Amniotic stem cell (primary cell): Measurements from ENCODE around the gene OAS3.
"Not testable (repeated sequence)": the region's sequence is repeated elsewhere in the genome, so short reads cannot be mapped to it uniquely, and the experiment has no call there.

Source experiments
- DNase-seq: peaks from one replicate; lab custom pipeline; 2025; lab: John Stamatoyannopoulos, UW

OAS3 gene

GRCh38 chr12:112927475-112927874 is 10.8 kb upstream of the OAS3 start:
- DNase-seq: no peak

GRCh38 chr12:112927925-112928324 is 10.3 kb upstream of the OAS3 start:
- no peak for DNase-seq

- no peak for DNase-seq
Measured at GRCh38 chr12:112928978-112929377, 9.3 kb upstream of the OAS3 start.

- no peak for DNase-seq
Measured at GRCh38 chr12:112929715-112930114, 8.6 kb upstream of the OAS3 start.

- DNase-seq: no peak
Measured at GRCh38 chr12:112930350-112930749, 7.9 kb upstream of the OAS3 start.

- no peak for DNase-seq
Measured at GRCh38 chr12:112932485-112933128, 5.7 kb upstream of the OAS3 start.

- DNase-seq: no peak
Measured at GRCh38 chr12:112933129-112933505, 5.2 kb upstream of the OAS3 start.

GRCh38 chr12:112936264-112936663 is 2.0 kb upstream of the OAS3 start:
- no peak for DNase-seq

GRCh38 chr12:112936927-112937326 is 1.3 kb upstream of the OAS3 start:
- DNase-seq: no peak

- DNase-seq: no peak
Measured at GRCh38 chr12:112938751-112939150, 477 bp downstream of the OAS3 start.

- no peak for DNase-seq
Measured at GRCh38 chr12:112939761-112940381, 1.6 kb downstream of the OAS3 start.

GRCh38 chr12:112941528-112942335 is 3.5 kb downstream of the OAS3 start:
- no peak for DNase-seq

GRCh38 chr12:112942572-112942971 is 4.3 kb downstream of the OAS3 start:
- no peak for DNase-seq

- no peak for DNase-seq
Measured at GRCh38 chr12:112944024-112944690, 5.9 kb downstream of the OAS3 start.

- no peak for DNase-seq
Measured at GRCh38 chr12:112945515-112945914, 7.2 kb downstream of the OAS3 start.

- DNase-seq: no peak
Measured at GRCh38 chr12:112946236-112947000, 8.1 kb downstream of the OAS3 start.

- DNase-seq: no peak
Measured at GRCh38 chr12:112947314-112947713, 9.0 kb downstream of the OAS3 start.

- no peak for DNase-seq
Measured at GRCh38 chr12:112947761-112948160, 9.5 kb downstream of the OAS3 start.

- no peak for DNase-seq
Measured at GRCh38 chr12:112948806-112949205, 10.5 kb downstream of the OAS3 start.

- DNase-seq: no peak
Measured at GRCh38 chr12:112950701-112951100, 12.4 kb downstream of the OAS3 start.

GRCh38 chr12:112957125-112957524 is 18.9 kb downstream of the OAS3 start:
- not testable (repeated sequence) for DNase-seq

GRCh38 chr12:112961074-112961473 is 22.8 kb downstream of the OAS3 start:
- no peak for DNase-seq
